ENCODE results near the gene PI4KB. TPM values are rescaled to one million over a fixed set of nuclear protein-coding genes. Genes with fewer than 3 reads are reported as not detected.
A peak's percentile ranks its signal among the peaks of the same experiment; 100 is the strongest.

Gene PI4KB
- total and polyA plus RNA-seq, 9 of the 15 experiments (the other 6 are each of a cell fraction or from before 2014, with no cell fraction given), result 3.1 to 65.4 (median 45.1) TPM

- TF ChIP-seq REST (IDR thresholded peaks at IDR 0.05; ENCODE audit: borderline replicate concordance), result no peak
- TF ChIP-seq REST (CRISPR knock-in tag; IDR thresholded peaks at IDR 0.05; ENCODE audit: low read depth), result no peak
- no peak for TF ChIP-seq BCLAF1 (IDR thresholded peaks at IDR 0.05; ENCODE audit: borderline replicate concordance in 1 of 2, control insufficient read depth in 1 of 2, low read depth in 2 of 2, low read length in 1 of 2)
- TF ChIP-seq RBBP5 (IDR thresholded peaks at IDR 0.05; ENCODE audit: borderline replicate concordance, insufficient read depth, low read length, poor library complexity, severe bottlenecking), result peak; percentile 90
- TF ChIP-seq CEBPG (CRISPR knock-in tag; IDR thresholded peaks at IDR 0.05), result no peak
- no peak; a peak in 1 of 4 replicates for TF ChIP-seq CEBPG (tag; conservative IDR thresholded peaks at IDR 0.05 in 1 of 2, IDR thresholded peaks at IDR 0.05 in 1 of 2)
- peak; percentile 57; the same call in 1 of the 2 replicates for TF ChIP-seq POLR2G (IDR thresholded peaks at IDR 0.05; ENCODE audit: low read depth, low read length)
- no peak for TF ChIP-seq CSDE1 (IDR thresholded peaks at IDR 0.05)
- TF ChIP-seq MBD2 (IDR thresholded peaks at IDR 0.05; ENCODE audit: borderline replicate concordance, low read depth), result no peak
- 0 out of 4 replicates have a peak, but pooled peaks of 1 of the 2 experiments have one; percentile 10 for TF ChIP-seq NONO (IDR thresholded peaks at IDR 0.05; ENCODE audit: low read depth in 2 of 2, low read length in 1 of 2)
Observed at GRCh38 chr1:151327903-151328674, 873 bp upstream of the PI4KB start (continued).
